GM18511 (cell line): ENCODE measurements around the gene SWAP70.
A peak's percentile ranks its signal among the peaks of the same experiment; 100 is the strongest.
"Not testable (repeated sequence)": the region's sequence is repeated elsewhere in the genome, so short reads cannot be mapped to it uniquely, and the experiment has no call there.

ENCODE experiments used
- ATAC-seq: cut with Tn5 transposase; IDR thresholded peaks from one replicate; pipeline ENCODE4 v1.9.1; 2021; ENCODE audit warnings: mild to moderate bottlenecking, moderate library complexity; ENCODE audit not compliant: unreplicated experiment

SWAP70 gene

GRCh38 chr11:9689721-9690120, 25.8 kb downstream of the SWAP70 start:
- peak; percentile 27 for ATAC-seq

- no peak for ATAC-seq
Observed at GRCh38 chr11:9691865-9692264, 28.0 kb downstream of the SWAP70 start.

GRCh38 chr11:9692691-9693090, 28.8 kb downstream of the SWAP70 start:
- no peak for ATAC-seq

GRCh38 chr11:9693801-9694553, 30.1 kb downstream of the SWAP70 start:
- no peak for ATAC-seq

GRCh38 chr11:9695228-9695627, 31.4 kb downstream of the SWAP70 start:
- not testable (repeated sequence) for ATAC-seq

GRCh38 chr11:9697766-9698165, 33.9 kb downstream of the SWAP70 start:
- no peak for ATAC-seq

GRCh38 chr11:9700105-9700801, 36.4 kb downstream of the SWAP70 start:
- ATAC-seq: no peak

- no peak for ATAC-seq
Observed at GRCh38 chr11:9701799-9702198, 37.9 kb downstream of the SWAP70 start.

GRCh38 chr11:9703280-9703679, 39.4 kb downstream of the SWAP70 start:
- no peak for ATAC-seq

GRCh38 chr11:9704037-9704436, 40.2 kb downstream of the SWAP70 start:
- no peak for ATAC-seq

- ATAC-seq: no peak
Observed at GRCh38 chr11:9704620-9705019, 40.7 kb downstream of the SWAP70 start.

- ATAC-seq: not testable (repeated sequence)
Observed at GRCh38 chr11:9705361-9705760, 41.5 kb downstream of the SWAP70 start.

GRCh38 chr11:9708544-9708943, 44.7 kb downstream of the SWAP70 start:
- no peak for ATAC-seq

- no peak for ATAC-seq
Observed at GRCh38 chr11:9710223-9710622, 46.3 kb downstream of the SWAP70 start.

- ATAC-seq: no peak
Observed at GRCh38 chr11:9710852-9711251, 47.0 kb downstream of the SWAP70 start.

GRCh38 chr11:9711454-9712307, 47.8 kb downstream of the SWAP70 start:
- ATAC-seq: no peak

GRCh38 chr11:9714272-9714940, 50.5 kb downstream of the SWAP70 start:
- ATAC-seq: no peak

GRCh38 chr11:9716275-9717039, 52.6 kb downstream of the SWAP70 start:
- peak; percentile 93 for ATAC-seq

- ATAC-seq: no peak
Observed at GRCh38 chr11:9717040-9717357, 53.1 kb downstream of the SWAP70 start.

- ATAC-seq: no peak
Observed at GRCh38 chr11:9717719-9718118, 53.8 kb downstream of the SWAP70 start.
